GM21529 (cell line): ENCODE measurements around the gene C10orf53.

Source experiments
- ATAC-seq: cut with Tn5 transposase; IDR thresholded peaks from one replicate; pipeline ENCODE4 v1.9.1; 2021; ENCODE audit not compliant: unreplicated experiment

The C10orf53 gene

GRCh38 chr10:49736564-49737113 is 57.2 kb downstream of the C10orf53 start:
- no peak for ATAC-seq

DNA sequence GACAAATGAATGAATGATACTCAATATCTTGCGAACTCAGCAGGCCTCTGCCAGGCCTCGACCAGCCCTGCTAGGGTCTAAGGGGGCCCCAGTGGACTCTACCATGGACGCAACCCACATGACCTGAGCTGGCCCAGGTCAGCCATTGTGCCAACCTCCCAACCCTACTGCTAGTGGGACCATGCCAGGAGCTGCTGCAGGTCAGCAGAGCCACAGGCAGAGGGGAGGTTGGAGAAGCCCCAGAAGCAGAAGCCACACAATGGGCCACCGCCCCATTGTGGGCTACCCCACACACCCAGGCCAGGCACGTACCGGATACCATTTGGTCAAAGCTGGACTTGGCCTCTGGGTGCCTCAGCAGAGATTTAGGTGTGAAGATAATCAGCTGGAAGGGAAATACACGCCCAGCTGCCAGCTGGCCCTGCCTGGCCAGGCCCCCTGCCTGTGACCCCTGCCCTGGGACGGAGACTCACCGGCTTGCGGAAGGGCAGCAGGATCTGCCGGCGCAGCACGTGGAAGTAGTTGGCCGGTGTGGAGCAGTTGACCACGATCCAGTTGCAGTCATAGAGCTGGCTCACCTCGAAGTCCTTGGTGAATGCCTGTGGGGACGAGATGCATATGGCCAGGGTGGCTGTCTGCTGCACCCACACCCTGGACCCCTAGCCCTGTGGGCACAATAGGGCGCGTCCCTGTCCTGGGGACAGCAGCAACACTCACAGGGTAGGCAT is 58.2 kb downstream of the C10orf53 start:
- no peak for ATAC-seq

- no peak for ATAC-seq
Measured at GRCh38 chr10:49738616-49739360, 59.3 kb downstream of the C10orf53 start.

DNA sequence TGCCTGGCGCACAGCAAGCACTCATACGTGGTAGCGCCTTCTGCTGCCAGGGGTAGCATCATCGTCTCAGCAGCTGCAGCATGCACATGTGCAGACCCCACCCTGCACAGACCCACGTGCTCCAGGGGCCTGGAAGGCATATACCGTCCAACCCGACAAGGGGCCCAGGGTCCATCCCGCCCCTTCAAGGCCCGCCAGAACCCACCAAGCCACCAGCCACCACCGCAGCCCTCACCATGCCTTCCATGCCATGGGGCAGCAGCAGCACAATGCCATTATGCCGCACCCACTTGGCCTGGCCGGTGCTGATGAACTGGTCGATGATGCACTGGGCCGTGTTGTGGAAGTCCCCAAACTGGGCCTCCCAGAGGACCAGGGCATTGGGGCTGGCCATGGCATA is 60.0 kb downstream of the C10orf53 start:
- no peak for ATAC-seq

GRCh38 chr10:49740346-49741107 is 61.1 kb downstream of the C10orf53 start:
- no peak for ATAC-seq

DNA sequence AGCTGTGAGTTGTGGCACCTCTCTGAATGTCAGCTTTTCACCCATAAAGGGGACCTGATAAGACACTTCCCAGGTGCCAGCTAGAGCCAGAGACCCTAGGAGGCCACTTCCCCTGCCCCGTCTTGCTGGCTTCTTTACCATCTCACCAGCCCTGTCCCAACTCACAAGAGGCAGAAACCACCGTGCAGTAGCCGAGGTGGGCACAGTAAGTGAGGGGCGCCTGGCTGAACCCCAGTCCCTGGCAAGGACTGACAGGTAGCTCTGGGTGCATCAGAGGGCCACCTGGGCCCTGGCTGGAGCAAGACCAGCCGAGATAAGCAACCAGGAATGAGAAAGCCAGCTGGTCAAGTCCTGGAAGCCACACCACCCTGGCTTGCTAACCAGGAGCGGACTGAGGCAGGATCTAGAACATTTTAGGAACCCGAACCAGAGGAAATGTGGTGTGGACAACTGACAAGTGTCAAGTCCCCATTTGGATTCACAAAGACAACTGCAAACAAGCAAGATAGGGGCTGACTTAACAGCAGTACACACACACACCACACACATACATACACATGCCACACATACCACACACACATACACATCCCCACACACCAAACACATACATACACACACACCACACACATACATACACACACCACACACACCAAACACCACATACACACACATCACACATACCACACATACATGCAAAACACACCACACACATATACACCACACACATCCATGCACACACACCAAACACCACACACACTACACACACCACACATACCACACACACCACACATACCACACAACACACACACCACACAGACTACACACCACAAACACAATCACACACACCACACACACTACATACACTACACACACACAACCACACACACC is 61.9 kb downstream of the C10orf53 start:
- ATAC-seq: no peak

GRCh38 chr10:49742683-49743463 is 63.4 kb downstream of the C10orf53 start:
- no peak for ATAC-seq

- ATAC-seq: no peak
Measured at GRCh38 chr10:49743464-49744075, 64.1 kb downstream of the C10orf53 start.

DNA sequence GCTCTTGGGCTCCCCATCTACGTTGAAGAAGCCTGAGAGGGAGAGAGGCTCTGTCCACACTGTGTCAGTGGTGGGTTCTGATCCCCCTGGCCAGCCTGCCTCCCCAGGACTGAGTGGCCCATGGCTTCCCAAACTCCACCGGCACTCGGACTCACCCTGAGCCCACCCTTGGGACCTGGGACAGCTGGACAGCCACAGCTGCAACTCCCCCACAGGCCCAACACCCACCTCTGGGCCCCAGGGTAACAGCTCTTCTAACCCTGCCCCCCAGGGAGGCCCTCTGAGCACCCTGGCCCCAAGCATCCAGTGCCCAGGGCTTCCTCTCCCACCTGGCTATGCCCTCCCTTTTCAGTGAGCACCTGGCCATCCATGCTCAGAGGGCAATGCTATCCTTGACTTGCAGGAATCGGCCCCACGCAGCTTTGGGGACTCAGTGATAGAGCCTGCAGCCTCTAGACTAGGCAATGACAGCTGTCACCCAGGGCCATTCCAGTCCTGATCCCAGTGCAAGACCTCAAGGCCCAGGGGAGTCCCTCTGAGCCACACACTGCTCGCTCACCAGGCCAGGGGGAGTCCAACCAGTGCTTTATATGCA is 64.7 kb downstream of the C10orf53 start:
- ATAC-seq: no peak

DNA sequence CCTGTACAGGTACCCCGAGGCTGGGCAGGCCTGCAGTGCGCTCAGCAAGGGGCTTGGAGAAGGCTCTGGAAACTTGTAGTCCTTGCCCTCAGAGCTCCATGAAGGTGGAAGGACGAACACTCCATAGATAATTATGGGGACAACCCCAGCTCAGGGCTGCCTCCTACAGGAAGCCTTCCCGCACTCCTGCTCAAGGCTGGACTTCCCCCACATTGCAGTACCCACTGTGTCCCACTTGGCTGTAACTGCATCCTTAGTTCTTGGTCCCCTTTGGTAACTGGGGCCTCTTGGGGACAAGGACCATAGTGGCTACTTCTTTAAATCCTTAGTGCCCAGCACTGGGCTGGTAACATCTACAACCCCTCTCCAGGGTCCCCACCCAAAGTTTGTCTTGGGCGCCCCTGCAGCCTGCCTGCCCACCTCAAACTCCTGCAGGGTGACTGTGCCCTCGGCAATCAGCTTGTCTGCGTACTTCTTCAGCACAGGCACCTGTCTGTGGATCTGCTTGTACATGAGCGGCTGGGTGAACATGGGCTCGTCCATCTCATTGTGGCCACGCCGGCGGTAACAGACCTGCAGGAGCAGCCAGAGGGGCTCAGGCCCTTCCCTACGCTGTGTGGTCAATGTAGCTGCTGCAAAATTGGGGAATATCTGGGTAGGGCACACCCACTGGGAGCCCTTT is 65.6 kb downstream of the C10orf53 start:
- no peak for ATAC-seq

DNA sequence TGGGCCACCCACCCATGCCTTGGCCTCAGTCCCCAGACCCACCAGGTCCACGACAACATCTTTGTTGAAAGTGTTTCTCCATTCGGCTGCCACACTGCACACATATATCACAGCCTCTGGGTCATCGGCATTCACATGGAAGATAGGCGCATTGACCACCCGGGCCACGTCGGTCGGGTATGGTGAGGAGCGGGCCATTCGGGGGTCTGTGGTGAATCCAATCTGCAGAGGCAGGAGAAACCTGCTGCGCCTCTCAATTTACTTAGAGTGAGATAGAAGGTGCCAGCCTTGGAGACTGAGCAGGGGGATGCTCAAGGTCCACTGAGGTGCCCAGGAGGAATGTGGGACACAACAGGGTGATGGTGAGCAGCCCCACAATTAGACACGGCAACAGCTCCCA is 66.3 kb downstream of the C10orf53 start:
- no peak for ATAC-seq

DNA sequence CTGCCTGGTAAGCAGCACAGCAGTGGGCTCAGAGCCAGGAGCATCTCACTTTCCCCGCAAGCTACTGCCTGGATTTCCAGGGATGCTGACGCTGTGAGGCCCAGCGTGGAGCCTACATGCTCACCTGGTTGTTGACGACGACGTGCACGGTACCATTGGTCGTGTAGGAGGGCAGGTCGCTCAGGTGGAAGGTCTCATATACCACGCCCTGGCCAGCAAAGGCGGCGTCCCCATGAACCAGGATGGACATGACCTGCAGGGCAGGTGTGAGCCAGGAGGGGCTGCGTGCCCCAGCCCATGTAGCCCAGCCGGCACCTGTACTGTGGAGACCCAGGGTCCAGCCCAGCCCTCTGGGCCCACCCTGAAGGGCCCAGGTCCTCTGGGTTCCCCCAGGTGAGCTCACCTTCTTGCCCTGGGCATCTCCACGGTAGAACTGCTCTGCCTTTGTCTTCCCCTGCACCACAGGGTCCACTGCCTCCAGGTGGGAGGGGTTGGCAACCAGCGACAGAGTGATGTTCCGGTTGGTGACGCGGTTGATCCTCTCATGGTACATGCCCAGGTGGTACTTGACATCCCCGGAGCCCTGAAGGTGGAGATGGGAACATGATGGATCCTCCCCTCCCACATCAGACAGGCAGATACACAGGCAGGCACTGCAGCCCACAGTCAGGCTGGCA is 67.3 kb downstream of the C10orf53 start:
- no peak for ATAC-seq
